H1 (cell line): Measurements from ENCODE around the gene GRIN2C. TPM values are rescaled to one million over a fixed set of nuclear protein-coding genes. Genes with fewer than 3 reads are reported as not detected.

ENCODE experiments used
- CTCF ChIA-PET: fragments of 300-600 bp; sonication (Branson Sonifier 250); formaldehyde crosslinking; loops from one replicate; lab custom pipeline; 2021; ENCODE audit not compliant: partially characterized antibody; lab: Charles Lee
- POLR2A ChIA-PET: fragments of 300-600 bp; sonication (Branson Sonifier 250); formaldehyde crosslinking; loops from one replicate; lab custom pipeline; 2021; ENCODE audit warnings: inconsistent platforms; ENCODE audit not compliant: partially characterized antibody; lab: Charles Lee
- DNase-seq, 2 experiments: peaks; one replicate each; pipeline versions ENCODE4 v3.0.0 to v3.0.0-alpha.2; 2010 to 2022; ENCODE audit warnings: low spot score in 2 of 2, low read depth in 1 of 2, mixed read lengths in 1 of 2
- FAIRE-seq: peaks from 2 replicates; lab custom pipeline; 2011; peaks lifted over from hg19 to GRCh38; lab: Jason Lieb, UNC
- H2AFZ ChIP-seq: 2 replicates; pipeline ENCODE4 v1.8.1; 2012; ENCODE audit warnings: low read length, inconsistent platforms
- H2AK5ac ChIP-seq: 2 replicates; pipeline ENCODE4 v1.6.1; 2013; ENCODE audit warnings: low read depth, low read length
- H2BK120ac ChIP-seq: replicated peaks from 2 replicates; pipeline ENCODE3; 2013; ENCODE audit warnings: low read depth, low read length, inconsistent platforms
- H2BK12ac ChIP-seq: 2 replicates; pipeline ENCODE4 v1.6.1; 2013; ENCODE audit warnings: low read depth, low read length
- H2BK15ac ChIP-seq: 2 replicates; pipeline ENCODE4 v1.6.1; 2013; ENCODE audit warnings: low read length
- H2BK20ac ChIP-seq: 2 replicates; pipeline ENCODE4 v1.6.1; 2013; ENCODE audit warnings: low read length
- H2BK5ac ChIP-seq: 2 replicates; pipeline ENCODE4 v1.6.1; 2013; ENCODE audit warnings: low read depth, low read length
- H3K14ac ChIP-seq: 2 replicates; pipeline ENCODE4 v1.6.1; 2013; ENCODE audit warnings: inconsistent platforms; ENCODE audit not compliant: insufficient read length
- H3K18ac ChIP-seq: 2 replicates; pipeline ENCODE4 v1.6.1; 2013; ENCODE audit warnings: low read length; ENCODE audit errors: extremely low read depth
- H3K23ac ChIP-seq: 2 replicates; pipeline ENCODE4 v1.6.1; 2013; ENCODE audit warnings: inconsistent platforms; ENCODE audit not compliant: insufficient read length
- H3K23me2 ChIP-seq: 2 replicates; pipeline ENCODE4 v1.6.1; 2013; ENCODE audit warnings: low read depth, low read length
- H3K27ac ChIP-seq: 2 replicates; pipeline ENCODE4 v1.6.1; 2011; ENCODE audit warnings: low read depth, low read length, inconsistent platforms
- H3K27me3 ChIP-seq, 4 experiments: replicated peaks in 1 of 4; 1 replicate in 1 of 4; 2 replicates in 3 of 4; pipeline versions ENCODE4 v1.6.1 to v1.8.1; 2011 to 2013; ENCODE audit warnings: low read length in 3 of 4, mild to moderate bottlenecking in 3 of 4, inconsistent platforms in 2 of 4, mixed read lengths in 2 of 4, moderate library complexity in 1 of 4; ENCODE audit not compliant: control insufficient read depth in 3 of 4, insufficient read depth in 3 of 4; ENCODE audit errors: extremely low read depth in 1 of 4
- H3K36me3 ChIP-seq, 4 experiments: 2 replicates each; pipeline versions ENCODE4 v1.6.1 to v1.8.1; 2011 to 2013; ENCODE audit warnings: mild to moderate bottlenecking in 4 of 4, low read length in 3 of 4, moderate library complexity in 2 of 4, control low read depth in 1 of 4, inconsistent platforms in 1 of 4; ENCODE audit not compliant: insufficient read depth in 4 of 4, control insufficient read depth in 2 of 4
- H3K4ac ChIP-seq: replicated peaks from 2 replicates; pipeline ENCODE3; 2013; ENCODE audit warnings: low read length, low read depth, mixed read lengths, inconsistent platforms; ENCODE audit not compliant: insufficient read length
- H3K4me1 ChIP-seq, 4 experiments: replicated peaks in 1 of 4; 1 replicate in 1 of 4; 2 replicates in 3 of 4; pipeline versions ENCODE4 v1.6.1 to v1.8.1; 2011 to 2013; ENCODE audit warnings: low read length in 3 of 4, inconsistent platforms in 2 of 4, mixed read lengths in 1 of 4; ENCODE audit not compliant: insufficient read depth in 4 of 4, control insufficient read depth in 3 of 4
- H3K4me2 ChIP-seq, 2 experiments: 2 replicates each; pipeline versions ENCODE4 v1.6.1 to v1.8.1; 2011 to 2013; ENCODE audit warnings: low read depth in 2 of 2, low read length in 2 of 2, control low read depth in 1 of 2, inconsistent platforms in 1 of 2, mild to moderate bottlenecking in 1 of 2; ENCODE audit not compliant: insufficient read depth in 1 of 2
- H3K4me3 ChIP-seq, 4 experiments: fragments of 200-600, 300-600 bp in 1 of 4; sonication (generic), shearing (Covaris generic), sonication (Bioruptor Twin) in 1 of 4; 2 replicates each; pipeline versions ENCODE4 v1.5.1 to v1.8.1; 2011 to 2016; ENCODE audit warnings: low read length in 4 of 4, low read depth in 3 of 4, control low read depth in 2 of 4, inconsistent platforms in 2 of 4, mild to moderate bottlenecking in 2 of 4, mixed read lengths in 1 of 4, moderate library complexity in 1 of 4; ENCODE audit not compliant: insufficient read depth in 2 of 4; ENCODE audit errors: extremely low read depth in 1 of 4
- H3K56ac ChIP-seq: replicated peaks from 2 replicates; pipeline ENCODE3; 2013; ENCODE audit warnings: low read depth, mild to moderate bottlenecking, mixed read lengths, low read length, inconsistent platforms; ENCODE audit not compliant: insufficient read length
- H3K79me1 ChIP-seq: 2 replicates; pipeline ENCODE4 v1.6.1; 2013; ENCODE audit warnings: low read depth, low read length, control low read depth
- H3K79me2 ChIP-seq, 2 experiments: 2 replicates each; pipeline versions ENCODE4 v1.6.1 to v1.8.1; 2012 to 2013; ENCODE audit warnings: low read length in 2 of 2, mild to moderate bottlenecking in 2 of 2, inconsistent platforms in 1 of 2; ENCODE audit not compliant: insufficient read depth in 2 of 2, control insufficient read depth in 1 of 2
- H3K9ac ChIP-seq, 4 experiments: replicated peaks in 1 of 4; 1 replicate in 1 of 4; 2 replicates in 3 of 4; pipeline versions ENCODE4 v1.6.1 to v1.8.1; 2011 to 2013; ENCODE audit warnings: low read depth in 3 of 4, low read length in 3 of 4, control low read depth in 2 of 4, mild to moderate bottlenecking in 2 of 4, moderate library complexity in 2 of 4, inconsistent platforms in 1 of 4; ENCODE audit errors: extremely low read depth in 1 of 4
- H3K9me3 ChIP-seq, 2 experiments: 2 replicates each; pipeline versions ENCODE4 v1.6.1 to v1.8.1; 2012 to 2013; ENCODE audit warnings: mild to moderate bottlenecking in 2 of 2, moderate library complexity in 2 of 2, control low read depth in 1 of 2, inconsistent platforms in 1 of 2, low read depth in 1 of 2, low read length in 1 of 2, mixed read lengths in 1 of 2; ENCODE audit not compliant: insufficient read depth in 2 of 2
- H4K20me1 ChIP-seq, 2 experiments: replicated peaks in 1 of 2; 2 replicates each; pipeline versions ENCODE3 to v1.8.1; 2011 to 2013; ENCODE audit warnings: inconsistent platforms in 2 of 2, low read length in 2 of 2, mild to moderate bottlenecking in 1 of 2; ENCODE audit not compliant: insufficient read depth in 2 of 2, control insufficient read depth in 1 of 2
- H4K5ac ChIP-seq: 2 replicates; pipeline ENCODE4 v1.6.1; 2013; ENCODE audit warnings: low read length, low read depth, mixed read lengths, inconsistent platforms; ENCODE audit not compliant: insufficient read length
- H4K8ac ChIP-seq: 2 replicates; pipeline ENCODE4 v1.8.0; 2013; ENCODE audit warnings: mild to moderate bottlenecking, moderate library complexity, low read length, inconsistent platforms; ENCODE audit not compliant: insufficient read depth; ENCODE audit errors: extremely low read depth
- H4K91ac ChIP-seq: replicated peaks from 2 replicates; pipeline ENCODE3; 2013; ENCODE audit warnings: low read length, mixed read lengths, inconsistent platforms; ENCODE audit not compliant: insufficient read length
- CBX5 ChIP-seq: fragments of 300-800, 300-1000 bp; sonication (generic); IDR thresholded peaks from 2 replicates; pipeline ENCODE4 v1.7.1; 2016; ENCODE audit warnings: antibody characterized with exemption, low read length, low read depth
- FOSL1 ChIP-seq: IDR thresholded peaks from 2 replicates; pipeline ENCODE4 v1.6.1; 2011; ENCODE audit warnings: mild to moderate bottlenecking, low read depth, low read length, moderate library complexity; ENCODE audit not compliant: insufficient read depth
- POLR2AphosphoS5 ChIP-seq: IDR thresholded peaks from 2 replicates; pipeline ENCODE4 v1.6.1; 2011; ENCODE audit warnings: low read depth, low read length
- WGBS, 2 experiments: shearing (Covaris generic) in 1 of 2; methylation state at CpG; one replicate each; pipeline versions ENCODE4 v1.1.6 to v1.1.7; 2013 to 2015; ENCODE audit warnings: low lambda C conversion rate in 2 of 2, mixed read lengths in 2 of 2, inconsistent platforms in 1 of 2, low coverage in 1 of 2, missing lambda C conversion rate in 1 of 2; ENCODE audit not compliant: insufficient replicate concordance in 2 of 2, insufficient coverage in 1 of 2, insufficient read length in 1 of 2; ENCODE audit errors: extremely low coverage in 1 of 2, missing lambda C conversion rate in 1 of 2; 5-methylcytosine and 5-hydroxymethylcytosine counted together
- polyA plus RNA-seq, 7 experiments: library from polyadenylated mRNA; depleted of rRNA in 3 of 7; stranded (reverse) in 5 of 7; unstranded in 2 of 7; fragments of >200 nt in 5 of 7; fragments of 200-250 nt in 2 of 7; gene quantifications; 1 replicate in 5 of 7; 2 replicates in 1 of 7; 4 replicates in 1 of 7; pipeline versions ENCODE4 v1.2.1 to v1.2.3, GENCODE V29; 2011 to 2013; ENCODE audit warnings: missing spikeins in 2 of 7, mixed read lengths in 2 of 7
- total RNA-seq: library from RNA; stranded (reverse); fragmentation: NEBNext Ultra II Directional; extraction: Animal tissue kit (Norgen Biotek cat#: 25700); gene quantifications from 2 replicates; pipeline ENCODE4 v1.2.1, GENCODE V29; 2021

GRIN2C gene
- total and polyA plus RNA-seq, 2 of the 8 experiments (the other 6 are each of a cell fraction or from before 2014, with no cell fraction given): 0.06 to 0.07 TPM

- no peak overlapping the region for H2BK12ac ChIP-seq
- H2AK5ac ChIP-seq: no peak overlapping the region
- H2BK20ac ChIP-seq: no peak overlapping the region
- no peak overlapping the region for H3K4me3 ChIP-seq
- FAIRE-seq (no peak), DNase-seq (no peak)
- H3K4me1 ChIP-seq: peaks cover 5 to 18% (median 14%) of the 10 kb centered on the region in 4 experiments
- peaks cover 0 to 2% (median under 1%) of the 10 kb centered on the region in 4 experiments; a peak in 3 of 7 replicates for H3K27me3 ChIP-seq
- no peaks in the 10 kb centered on the region for H3K23me2 ChIP-seq
- H3K18ac ChIP-seq: no peak overlapping the region
- H4K20me1 ChIP-seq: no peaks in the 10 kb centered on the region
- no peaks in the 10 kb centered on the region for H3K36me3 ChIP-seq
- no peak overlapping the region for H4K91ac ChIP-seq
- no peaks in the 10 kb centered on the region for H3K79me2 ChIP-seq
- peaks cover 0 to 7% of the 10 kb centered on the region in 2 experiments; a peak in 1 of 4 replicates for H3K9me3 ChIP-seq
- ChIA-PET POLR2A (interaction anchor here (0.9 to 2.0 kb wide), 6 partner anchors 9 to 106 kb away, joined by 3 to 7 read pairs (median 4); partner anchors contain the start of genes FADS6, MRPL58 and OTOP2), CTCF (interaction anchor here (0.7 to 49.9 kb wide), 5 partner anchors 16 to 252 kb away, joined by 3 to 1072 read pairs (median 10); partner anchors contain the start of genes OTOP2 and USH1G)
- no peak overlapping the region for H4K5ac ChIP-seq
- no peak overlapping the region for H3K4ac ChIP-seq
- H2BK120ac ChIP-seq: no peak overlapping the region
- no peak overlapping the region for H3K4me2 ChIP-seq
- no peak overlapping the region for H2AFZ ChIP-seq
- WGBS, 2 experiments: 93% methylated on average over 26 of the region's 34 CpGs; no CpG with 5 or more reads in 1 of the 2 experiments
- no peak overlapping the region for H3K9ac ChIP-seq
- H3K14ac ChIP-seq: no peak overlapping the region
- no peak overlapping the region for H4K8ac ChIP-seq
- no peak overlapping the region for H3K27ac ChIP-seq
- no peak overlapping the region for H3K56ac ChIP-seq
- no peak overlapping the region for H2BK5ac ChIP-seq
- H3K23ac ChIP-seq: no peak overlapping the region
- H2BK15ac ChIP-seq: no peak overlapping the region
- no peaks in the 10 kb centered on the region for H3K79me1 ChIP-seq
- TF ChIP-seq CBX5 (no peak), POLR2AphosphoS5 (no peak), FOSL1 (no peak)
Observed at GRCh38 chr17:74907012-74907411, 47.3 kb upstream of the GRIN2C start.
